ENCODE measurements around the gene BMPR1A. TPM values are rescaled to one million over a fixed set of nuclear protein-coding genes. Genes with fewer than 3 reads are reported as not detected.

BMPR1A gene
- total RNA-seq, 1 donor from 2014 or later: 76.0 TPM

DNA sequence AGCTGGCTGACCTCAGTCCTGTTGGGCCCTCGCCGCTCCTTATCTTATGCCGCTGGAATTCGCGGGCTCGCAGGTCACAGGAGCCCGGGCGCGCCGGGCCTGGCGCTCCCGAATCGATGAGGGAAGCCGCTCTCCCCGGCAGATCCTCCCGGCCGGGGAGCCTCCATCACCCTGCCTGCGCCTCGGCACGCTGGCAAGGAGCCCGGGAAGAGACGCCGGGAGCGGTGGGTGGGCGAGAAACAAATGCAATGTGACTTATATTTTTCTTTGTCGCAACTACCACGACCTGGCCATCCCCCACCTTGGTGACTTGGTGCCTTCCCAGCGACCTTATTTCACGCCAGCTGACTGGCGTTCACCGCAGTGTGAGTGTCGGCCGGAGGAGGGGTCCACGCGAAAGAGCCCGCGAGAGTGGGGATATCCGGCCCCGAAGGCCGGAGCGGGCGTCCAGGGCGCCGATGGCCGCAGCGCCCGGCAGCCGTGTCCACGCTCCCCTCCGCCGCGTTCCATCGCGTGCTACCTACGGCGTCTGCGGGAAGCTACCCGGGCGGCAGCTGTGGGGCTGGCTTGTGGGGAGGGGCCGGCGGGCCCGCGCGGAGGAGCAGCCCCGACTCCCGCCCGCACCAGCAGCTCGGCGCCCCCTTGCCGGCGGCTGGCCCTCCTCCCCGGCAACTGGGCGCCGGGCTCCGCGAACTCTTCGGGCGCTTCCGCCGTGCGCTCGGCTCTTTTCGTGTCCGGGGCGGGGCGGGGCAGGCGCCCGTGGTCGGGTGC lies 494 bp upstream of the BMPR1A start:
- peak; percentile 89 for ATAC-seq
- peak; percentile 95 for DNase-seq (ENCODE audit: low spot score)
- intact Hi-C loops (cut with DNase I): no loop called here

DNA sequence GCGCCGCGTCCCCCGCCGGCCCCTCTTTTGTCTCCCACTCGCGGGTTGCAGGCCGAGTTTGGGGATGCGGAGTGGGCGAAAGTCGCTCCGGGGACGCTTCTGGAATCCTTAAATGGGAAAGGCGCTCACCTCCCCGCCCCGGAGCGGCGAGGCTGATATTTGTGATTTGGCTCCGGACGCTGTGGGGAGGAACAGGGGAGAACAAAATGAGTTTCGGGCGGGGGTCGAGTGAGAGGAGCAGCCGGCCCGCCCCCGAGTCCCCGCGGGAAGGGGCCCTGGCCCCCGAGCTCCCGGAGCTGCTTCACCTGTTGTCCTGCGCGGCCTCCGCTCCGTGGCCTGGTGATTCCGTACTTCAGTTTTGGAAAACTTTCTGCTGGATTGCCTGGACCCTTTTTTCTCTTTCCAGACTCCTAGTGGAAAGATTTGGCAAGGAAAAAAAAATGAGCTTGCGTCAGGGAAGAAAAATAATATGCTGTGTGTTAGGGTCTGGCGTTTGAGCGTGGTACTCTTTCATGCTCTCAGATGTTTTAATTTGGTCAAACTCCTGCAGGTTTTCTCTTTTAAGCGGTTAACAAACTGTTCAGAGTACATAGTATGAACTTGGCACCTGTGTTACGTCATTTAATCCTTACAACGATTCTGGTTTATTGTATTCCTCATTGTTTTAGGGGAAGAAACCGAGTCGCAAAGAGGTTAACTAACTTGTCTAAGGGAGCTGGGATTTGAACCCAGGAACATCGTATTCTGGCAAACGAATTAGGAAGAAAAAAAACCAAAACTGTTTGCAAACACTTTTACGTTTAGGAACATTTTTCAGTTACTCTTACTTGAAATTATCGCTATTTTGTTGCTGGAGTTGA lies 924 bp downstream of the BMPR1A start:
- intact Hi-C loops (cut with DNase I): no loop called here

DNA sequence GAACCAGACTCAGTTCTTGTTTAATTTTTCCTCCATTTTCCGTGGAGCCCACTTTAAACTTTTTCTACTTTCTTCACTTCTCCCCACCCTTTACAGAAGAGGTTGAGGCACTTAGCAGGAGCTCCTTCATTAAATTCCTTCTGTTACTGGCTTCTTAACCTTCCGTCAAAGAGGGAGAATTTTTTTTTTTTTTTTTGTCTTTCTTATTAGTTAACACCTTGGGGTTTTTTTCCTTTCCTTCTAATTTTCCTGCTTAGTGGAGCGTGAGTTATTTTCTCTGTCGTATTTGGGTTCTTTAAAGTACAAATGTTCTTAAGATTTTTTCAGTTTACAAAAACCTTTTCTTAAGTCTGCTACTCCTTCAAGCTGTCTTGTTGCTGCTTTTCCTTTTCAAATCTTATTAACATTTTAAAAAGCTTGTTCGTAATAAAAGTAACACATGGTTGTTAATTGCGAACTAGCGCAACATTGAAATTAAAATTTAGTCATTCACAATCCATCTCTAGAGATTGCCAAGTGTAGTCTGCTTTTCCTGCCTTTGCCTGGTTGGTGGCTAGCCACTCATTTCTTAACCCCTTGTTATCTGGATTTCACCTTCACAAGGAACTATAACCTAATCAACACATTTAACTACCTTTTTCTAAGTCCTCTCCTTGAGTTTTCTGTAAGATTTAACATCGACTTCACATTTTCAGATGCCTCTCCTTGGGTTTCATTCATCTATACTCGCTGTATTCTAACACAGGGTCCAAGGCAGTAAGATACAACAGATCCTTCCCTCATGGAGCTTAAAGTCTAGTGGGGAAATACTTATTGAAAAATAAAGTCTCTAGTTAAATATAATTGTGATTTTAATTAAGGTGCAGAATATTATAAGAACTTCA lies 2.0 kb downstream of the BMPR1A start:
- ATAC-seq (no peak), DNase-seq (ENCODE audit: low spot score) (no peak)
- intact Hi-C loops (cut with DNase I): no loop called here

More for the DNA sequence above, 924 bp downstream of the BMPR1A start:
- ATAC-seq: peak; percentile 12
- peak; percentile 69 for DNase-seq (ENCODE audit: low spot score)

DNA sequence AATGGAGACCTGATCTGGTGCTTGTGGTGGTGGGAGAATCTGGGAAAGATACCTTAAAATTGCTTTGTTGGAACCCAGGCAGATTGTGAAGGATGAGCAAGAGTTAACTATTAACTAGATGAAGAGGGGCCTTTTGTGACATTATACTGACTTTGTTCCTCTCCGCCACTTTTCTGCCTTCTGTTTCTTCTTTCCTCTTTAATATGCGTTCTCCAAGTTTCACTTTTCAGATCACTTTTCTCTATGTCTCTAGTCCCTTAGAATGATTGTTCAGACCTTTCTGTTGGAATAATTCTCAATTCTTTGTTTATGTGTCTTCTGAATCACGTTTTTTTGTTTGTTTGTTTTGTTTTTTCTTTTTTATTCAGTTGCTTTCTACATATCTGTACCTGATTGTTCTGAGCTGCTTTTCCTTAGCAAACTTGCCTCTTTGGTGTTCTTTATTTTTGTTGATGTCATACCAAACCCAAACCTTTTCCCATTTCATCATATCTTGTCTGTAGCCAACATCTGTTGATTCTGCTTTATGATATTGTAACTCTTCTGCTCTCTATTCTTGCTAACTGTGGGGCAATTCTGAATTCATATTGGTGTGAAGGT lies 2.8 kb downstream of the BMPR1A start:
- ATAC-seq (no peak), DNase-seq (ENCODE audit: low spot score) (no peak)
- intact Hi-C loops (cut with DNase I): no loop called here

DNA sequence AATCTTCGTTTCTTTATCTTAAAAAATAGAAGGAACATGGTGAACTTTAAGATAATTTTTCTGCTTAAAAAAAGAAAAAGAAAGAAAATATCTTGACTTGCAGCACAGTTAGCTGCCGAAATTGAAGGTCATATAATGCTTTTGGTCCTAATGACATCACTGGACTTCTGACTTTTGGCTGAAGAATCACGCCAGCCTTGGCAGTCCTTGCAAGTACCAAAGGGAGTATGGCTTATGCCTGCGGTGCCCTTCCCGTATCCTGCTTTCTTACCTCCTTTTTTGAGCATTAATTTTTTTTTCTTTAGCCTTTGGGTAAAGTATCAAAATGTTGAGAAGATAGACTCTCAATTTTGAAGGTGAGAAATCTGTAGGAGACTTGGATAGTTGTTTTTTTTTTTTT lies 7.0 kb downstream of the BMPR1A start:
- ATAC-seq (no peak), DNase-seq (ENCODE audit: low spot score) (no peak)
- intact Hi-C loops (cut with DNase I): no loop called here

- ATAC-seq: no peak
- intact Hi-C loops (cut with DNase I): no loop called here
- no peak for DNase-seq (ENCODE audit: low spot score)
Measured at GRCh38 chr10:86765548-86765947, 9.1 kb downstream of the BMPR1A start.

GRCh38 chr10:86768412-86769062 lies 12.1 kb downstream of the BMPR1A start:
- DNase-seq (ENCODE audit: low spot score) (no peak), ATAC-seq (no peak)
- intact Hi-C loops (cut with DNase I): no loop called here

- intact Hi-C loops (cut with DNase I): no loop called here
- DNase-seq (ENCODE audit: low spot score) (no peak), ATAC-seq (no peak)
Measured at GRCh38 chr10:86769991-86770390, 13.6 kb downstream of the BMPR1A start.

- intact Hi-C loops (cut with DNase I): no loop called here
- DNase-seq (ENCODE audit: low spot score) (no peak), ATAC-seq (peak; percentile 72)
Measured at GRCh38 chr10:86770412-86770960, 14.1 kb downstream of the BMPR1A start.

- ATAC-seq: no peak
- DNase-seq (ENCODE audit: low spot score): no peak
- intact Hi-C loops (cut with DNase I): no loop called here
Measured at GRCh38 chr10:86773498-86773897, 17.1 kb downstream of the BMPR1A start.

DNA sequence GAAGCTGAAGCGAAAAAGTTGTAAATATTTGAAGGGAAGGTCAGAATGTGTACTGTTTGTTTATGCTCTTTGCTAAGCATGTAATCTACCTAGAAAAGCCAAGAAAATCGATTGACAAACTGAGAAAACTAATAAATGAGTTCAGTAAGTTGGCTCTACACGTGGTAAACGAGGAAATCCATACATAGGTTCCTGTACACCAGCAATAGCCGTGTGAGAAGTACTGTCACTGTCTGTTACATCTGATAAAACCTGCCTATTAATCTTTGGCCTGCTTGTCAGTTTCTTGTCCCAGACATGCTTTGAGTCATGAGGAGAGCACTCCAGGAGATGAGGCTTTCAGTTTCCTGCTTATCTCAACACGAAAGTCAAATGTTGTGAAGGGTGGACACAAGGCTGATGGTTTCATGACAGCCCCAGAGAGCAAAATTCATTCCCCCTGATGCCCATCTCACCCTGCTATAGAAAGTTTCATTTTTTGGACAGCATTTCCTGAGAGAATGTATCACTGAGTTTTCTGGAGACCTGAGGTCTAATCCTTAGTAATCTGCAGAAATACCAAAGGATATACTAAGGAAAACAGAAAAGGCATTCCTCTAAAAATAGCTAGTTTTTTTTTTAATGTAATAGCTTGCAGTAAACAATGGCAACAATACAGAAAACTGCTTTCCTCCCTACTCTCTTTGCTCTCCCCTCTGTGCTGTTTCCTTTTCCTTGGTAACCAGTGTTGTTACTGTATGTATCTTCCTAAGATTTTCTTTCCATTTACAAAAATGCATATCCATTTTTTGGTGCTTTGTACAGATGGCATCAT lies 18.8 kb downstream of the BMPR1A start:
- DNase-seq (ENCODE audit: low spot score) (no peak), ATAC-seq (no peak)
- intact Hi-C loops (cut with DNase I): no loop called here

- DNase-seq (ENCODE audit: low spot score) (no peak), ATAC-seq (no peak)
- intact Hi-C loops (cut with DNase I): no loop called here
Measured at GRCh38 chr10:86775870-86776180, 19.4 kb downstream of the BMPR1A start.

- peak; percentile 70 for ATAC-seq
- intact Hi-C loops (cut with DNase I): no loop called here
- DNase-seq (ENCODE audit: low spot score): no peak
Measured at GRCh38 chr10:86779220-86780017, 23.0 kb downstream of the BMPR1A start.

- ATAC-seq: no peak
- DNase-seq (ENCODE audit: low spot score): no peak
- intact Hi-C loops (cut with DNase I): no loop called here
Measured at GRCh38 chr10:86782701-86783418, 26.4 kb downstream of the BMPR1A start.

DNA sequence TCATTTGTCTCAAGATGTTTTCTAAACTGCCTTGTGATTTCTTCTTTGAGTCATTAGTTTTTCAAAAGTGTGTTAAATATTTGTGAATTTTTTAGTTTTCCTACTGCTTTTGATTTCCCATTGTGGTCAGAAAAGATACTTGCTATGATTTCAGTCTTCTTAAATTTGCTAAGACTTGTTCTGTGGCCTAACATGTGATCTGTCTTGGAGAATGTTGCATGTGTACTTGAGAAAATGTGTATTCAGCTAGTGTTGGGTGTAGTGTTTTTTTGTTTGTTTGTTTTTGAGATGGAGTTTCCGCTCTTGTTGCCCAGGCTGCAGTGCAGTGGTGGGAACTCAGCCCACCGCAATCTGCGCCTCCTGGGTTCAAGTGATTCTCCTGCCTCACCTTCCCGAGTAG lies 28.6 kb downstream of the BMPR1A start:
- DNase-seq (ENCODE audit: low spot score) (no peak), ATAC-seq (peak; percentile 63)
- intact Hi-C loops (cut with DNase I): no loop called here

- peak; percentile 64 for ATAC-seq
- DNase-seq (ENCODE audit: low spot score): no peak
- intact Hi-C loops (cut with DNase I): no loop called here
Measured at GRCh38 chr10:86785968-86786367, 29.5 kb downstream of the BMPR1A start.

All from sciatic nerve (tissue), 2 donors.